ENCODE results near the gene MTCP1.

Gene MTCP1

GRCh38 chrX:155070975-155071693 is at the start of gene MTCP1, which contains the start of the genes BRCC3 and CMC4:
TSS of gene MTCP1 (minus strand) at chrX:155071136. CDS start at chrX:155066010, 5,126 bp downstream.
TSS of gene BRCC3 (plus strand) at chrX:155071508. CDS start at chrX:155071528, 20 bp downstream.
TSS of gene CMC4 (minus strand) at chrX:155071136. CDS start at chrX:155064023, 7,113 bp downstream.
- DNase-seq: peak; percentile 67

GRCh38 chrX:155115174-155115819 is 44.4 kb upstream of the MTCP1 start:
- no peak for DNase-seq

GRCh38 chrX:155113097-155113496 is 42.2 kb upstream of the MTCP1 start:
- DNase-seq: no peak

GRCh38 chrX:155112171-155112570 is 41.2 kb upstream of the MTCP1 start:
- DNase-seq: no peak

- DNase-seq: no peak
These were observed 37.5 kb upstream of the MTCP1 start for GRCh38 chrX:155108427-155108826.

- DNase-seq: no peak
These were observed 35.0 kb upstream of the MTCP1 start for GRCh38 chrX:155105919-155106318.

- peak; percentile 19 for DNase-seq
These were observed 23.6 kb upstream of the MTCP1 start for GRCh38 chrX:155094468-155095061.

- no peak for DNase-seq
These were observed 16.2 kb upstream of the MTCP1 start for GRCh38 chrX:155086961-155087735.

GRCh38 chrX:155086202-155086840 is 15.4 kb upstream of the MTCP1 start:
- DNase-seq: peak; percentile 46

- no peak for DNase-seq
These were observed 851 bp upstream of the MTCP1 start for GRCh38 chrX:155071694-155072280.

GRCh38 chrX:155070663-155070974 is 317 bp downstream of the MTCP1 start:
- no peak for DNase-seq

GRCh38 chrX:155070038-155070437 is 898 bp downstream of the MTCP1 start:
- DNase-seq: no peak

GRCh38 chrX:155069414-155069813 is 1.5 kb downstream of the MTCP1 start:
- no peak for DNase-seq

- DNase-seq: no peak
These were observed 2.8 kb downstream of the MTCP1 start for GRCh38 chrX:155068165-155068564.

- DNase-seq: no peak
These were observed 5.8 kb downstream of the MTCP1 start for GRCh38 chrX:155065035-155065734.

- DNase-seq: no peak
These were observed 9.2 kb downstream of the MTCP1 start for GRCh38 chrX:155061760-155062159.

- DNase-seq: peak; percentile 45
These were observed 13.8 kb downstream of the MTCP1 start for GRCh38 chrX:155056877-155057792.

GRCh38 chrX:155056471-155056870 is 14.5 kb downstream of the MTCP1 start:
- DNase-seq: no peak

- no peak for DNase-seq
These were observed 15.4 kb downstream of the MTCP1 start for GRCh38 chrX:155055494-155055893.

- no peak for DNase-seq
These were observed 16.7 kb downstream of the MTCP1 start for GRCh38 chrX:155054255-155054654.

- no peak for DNase-seq
These were observed 17.3 kb downstream of the MTCP1 start for GRCh38 chrX:155053656-155054055.
